NCI-H1105 treated with DMSO at 0.1 percent for 48 hours (cell line): ENCODE results near the gene CFD.

Source experiments
- DNase-seq: peaks from one replicate; lab custom pipeline; 2025; lab: John Stamatoyannopoulos, UW

The CFD gene

GRCh38 chr19:906480-906879 is 47.0 kb downstream of the CFD start:
- no peak for DNase-seq

GRCh38 chr19:907183-907853 is 47.9 kb downstream of the CFD start:
- no peak for DNase-seq

GRCh38 chr19:911197-912033 is 52.0 kb downstream of the CFD start:
- no peak for DNase-seq

- DNase-seq, result no peak
Observed at GRCh38 chr19:912181-913079, 53.0 kb downstream of the CFD start.
